ENCODE measurements around the gene NTM. TPM values are rescaled to one million over a fixed set of nuclear protein-coding genes. Genes with fewer than 3 reads are reported as not detected.
"Not testable (repeated sequence)": the region's sequence is repeated elsewhere in the genome, so short reads cannot be mapped to it uniquely, and the experiment has no call there.

The NTM gene
- total and polyA plus RNA-seq, 5 donors = 35.0 to 148 (median 88.2) TPM

DNA sequence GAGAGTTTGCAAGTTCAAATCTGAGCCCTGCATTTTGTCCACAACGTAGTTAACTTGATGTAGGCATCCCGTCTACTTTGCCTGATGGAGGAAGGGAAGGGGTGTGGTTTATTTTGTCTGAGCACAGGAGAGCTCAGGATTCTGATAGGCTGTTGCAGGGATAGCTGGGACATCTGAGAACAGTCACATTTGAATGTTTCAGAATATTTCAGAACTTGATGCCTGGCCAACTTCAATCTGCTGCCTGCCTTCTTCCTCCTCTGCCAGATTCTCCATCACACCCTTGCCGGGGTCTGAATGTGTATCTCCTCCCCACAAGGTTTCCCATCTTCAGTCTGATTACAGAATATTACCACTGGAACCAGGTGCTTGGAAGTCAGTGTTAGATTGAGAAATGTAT lies 51.6 kb downstream of the NTM start:
- Histone ChIP-seq H3K4me3 (ENCODE audit: low read length) (no peak overlapping the region), H3K27ac (ENCODE audit: low read length) (no peak overlapping the region), H3K9me3 (ENCODE audit: control insufficient read depth, low read length) (no peaks in the 10 kb centered on the region), H3K27me3 (ENCODE audit: control insufficient read depth, insufficient read depth) (no peaks in the 10 kb centered on the region), H3K4me1 (ENCODE audit: control insufficient read depth, insufficient read depth, low read length) (no peaks in the 10 kb centered on the region)
- intact Hi-C loops (cut with DNase I) = no loop called here
- WGBS = 59% methylated on average over 3 of the region's 3 CpGs
- ATAC-seq (no peak), DNase-seq (no peak)

DNA sequence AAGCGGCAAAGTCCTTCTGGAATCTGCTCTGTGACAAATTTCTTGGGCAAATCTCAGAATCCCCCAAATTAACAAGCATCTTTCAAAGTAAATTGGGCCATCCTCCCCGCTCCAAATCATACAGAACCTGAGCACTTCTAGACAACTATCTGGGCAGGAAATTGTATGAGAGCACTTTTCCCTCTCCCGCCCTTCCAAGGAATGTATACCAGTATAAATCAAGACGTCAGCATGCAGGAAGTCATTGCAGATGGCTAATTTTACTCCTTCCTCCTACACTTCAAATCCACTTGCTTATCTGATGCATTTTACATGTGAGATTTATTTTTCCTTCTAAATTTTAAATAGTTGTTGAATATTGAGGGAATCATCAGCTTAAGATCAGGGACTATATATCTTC lies 52.1 kb downstream of the NTM start:
- H3K9me3 ChIP-seq (ENCODE audit: control insufficient read depth, low read length) = no peaks in the 10 kb centered on the region
- 44% methylated on average over 4 of the region's 4 CpGs for WGBS
- intact Hi-C loops (cut with DNase I) = no loop called here
- H3K4me3 ChIP-seq (ENCODE audit: low read length) = no peak overlapping the region
- H3K27ac ChIP-seq (ENCODE audit: low read length) = no peak overlapping the region
- H3K4me1 ChIP-seq (ENCODE audit: control insufficient read depth, insufficient read depth, low read length) = no peaks in the 10 kb centered on the region
- ATAC-seq (no peak), DNase-seq (no peak)
- H3K27me3 ChIP-seq (ENCODE audit: control insufficient read depth, insufficient read depth) = no peaks in the 10 kb centered on the region

DNA sequence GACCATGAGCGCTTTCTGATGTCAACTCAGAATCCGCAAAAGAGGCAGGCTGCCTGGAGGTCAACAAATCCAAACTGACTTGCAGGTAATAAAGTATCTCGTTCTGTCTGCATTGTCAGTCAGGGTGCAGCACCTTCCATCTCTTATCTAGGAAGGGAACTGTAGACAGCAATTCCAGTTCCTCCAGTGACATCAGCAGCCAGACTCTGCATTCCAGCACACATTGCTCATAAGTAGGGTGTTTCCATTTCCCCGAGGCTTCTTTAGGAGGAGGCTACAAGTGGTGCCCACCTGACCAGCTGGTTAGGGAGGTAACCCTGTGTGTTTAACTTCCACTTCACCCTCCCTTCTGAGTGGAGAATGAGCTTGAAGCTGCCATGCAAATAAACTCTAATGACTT lies 53.3 kb downstream of the NTM start:
- intact Hi-C loops (cut with DNase I) = no loop called here
- no peak overlapping the region for H3K4me3 ChIP-seq (ENCODE audit: low read length)
- no peak overlapping the region for H3K27ac ChIP-seq (ENCODE audit: low read length)
- WGBS = 54% methylated on average over 4 of the region's 4 CpGs
- no peaks in the 10 kb centered on the region for H3K9me3 ChIP-seq (ENCODE audit: control insufficient read depth, low read length)
- ATAC-seq = no peak
- H3K27me3 ChIP-seq (ENCODE audit: control insufficient read depth, insufficient read depth) = no peaks in the 10 kb centered on the region
- no peak for DNase-seq
- no peaks in the 10 kb centered on the region for H3K4me1 ChIP-seq (ENCODE audit: control insufficient read depth, insufficient read depth, low read length)

DNA sequence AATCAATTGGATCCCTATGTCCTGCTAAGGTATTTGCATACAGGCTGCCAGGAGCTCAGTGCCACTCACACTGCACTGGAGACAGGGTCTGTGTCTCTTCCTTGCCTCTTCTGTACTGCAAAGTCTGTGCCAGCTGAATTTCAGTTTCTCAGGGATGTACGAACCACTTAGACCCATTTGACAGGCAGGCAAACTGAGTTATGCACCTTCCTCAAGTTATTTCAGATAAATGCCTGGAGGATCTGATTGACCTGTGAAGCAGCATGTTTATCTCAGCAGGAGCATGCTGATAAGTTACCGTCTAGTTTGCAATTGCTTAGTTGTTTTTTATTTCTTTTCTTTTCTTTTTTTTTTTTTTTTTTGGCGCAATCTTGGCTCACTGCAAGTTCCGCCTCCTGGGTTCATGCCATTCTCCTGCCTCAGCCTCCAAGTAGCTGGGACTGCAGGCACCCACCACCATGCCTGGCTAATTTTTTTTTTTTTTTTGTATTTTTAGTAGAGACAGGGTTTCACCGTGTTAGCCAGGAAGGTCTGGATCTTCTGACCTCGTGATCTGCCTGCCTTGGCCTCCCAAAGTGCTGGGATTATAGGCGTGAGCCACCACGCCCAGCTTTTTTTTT lies 54.0 kb downstream of the NTM start:
- DNase-seq; intact Hi-C loops (cut with DNase I); ATAC-seq; H3K27ac ChIP-seq (ENCODE audit: low read length); H3K4me1 ChIP-seq (ENCODE audit: control insufficient read depth, insufficient read depth, low read length); H3K27me3 ChIP-seq (ENCODE audit: control insufficient read depth, insufficient read depth); H3K9me3 ChIP-seq (ENCODE audit: control insufficient read depth, low read length); H3K4me3 ChIP-seq (ENCODE audit: low read length): not testable (repeated sequence)
- 77% methylated on average over 8 of the region's 8 CpGs for WGBS

DNA sequence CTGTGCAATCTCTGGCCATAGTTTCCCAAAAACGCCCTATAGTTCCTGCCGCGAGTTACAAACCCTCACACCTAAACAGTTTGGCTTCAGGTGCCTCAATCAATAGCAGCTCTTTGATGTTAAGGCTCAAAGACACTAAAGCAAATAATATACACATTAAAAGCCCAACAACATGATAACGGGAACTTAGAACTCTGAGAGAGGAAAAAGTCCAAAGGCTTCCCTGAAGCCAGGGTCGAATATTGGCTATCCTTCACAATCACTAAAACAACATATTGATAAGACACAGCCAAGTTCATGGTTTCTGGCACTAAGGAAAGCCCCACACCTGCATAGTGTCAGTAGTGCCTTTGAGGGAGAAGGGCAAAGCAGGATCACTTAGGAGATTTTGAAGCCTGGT lies 54.9 kb downstream of the NTM start:
- ATAC-seq (no peak), DNase-seq (no peak)
- H3K4me1 ChIP-seq (ENCODE audit: control insufficient read depth, insufficient read depth, low read length) = no peaks in the 10 kb centered on the region
- intact Hi-C loops (cut with DNase I) = no loop called here
- H3K4me3 ChIP-seq (ENCODE audit: low read length) = no peak overlapping the region
- H3K27me3 ChIP-seq (ENCODE audit: control insufficient read depth, insufficient read depth) = no peaks in the 10 kb centered on the region
- WGBS = 70% methylated on average over 5 of the region's 5 CpGs
- H3K27ac ChIP-seq (ENCODE audit: low read length) = no peak overlapping the region
- H3K9me3 ChIP-seq (ENCODE audit: control insufficient read depth, low read length) = no peaks in the 10 kb centered on the region

DNA sequence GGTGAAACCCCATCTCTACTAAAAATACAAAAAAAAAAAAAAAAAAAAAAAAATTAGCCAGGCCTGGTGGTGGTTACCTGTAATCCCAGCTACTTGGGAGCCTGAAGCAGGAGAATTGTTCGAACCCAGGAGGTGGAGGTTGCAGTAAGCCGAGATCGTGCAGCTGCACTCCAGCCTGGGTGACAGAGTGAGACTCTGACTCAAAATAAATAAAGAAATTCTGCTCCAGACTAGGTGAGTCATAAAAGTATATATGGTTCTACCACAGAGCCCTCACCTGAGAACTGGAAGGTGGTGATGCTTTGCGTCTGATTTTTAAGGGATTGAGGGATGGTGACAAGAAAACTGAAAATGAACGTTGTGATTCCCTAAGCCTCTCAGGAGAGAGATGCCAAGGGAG lies 58.4 kb downstream of the NTM start:
- WGBS = 90% methylated on average over 5 of the region's 5 CpGs
- no peaks in the 10 kb centered on the region for H3K9me3 ChIP-seq (ENCODE audit: control insufficient read depth, low read length)
- DNase-seq (no peak), ATAC-seq (no peak)
- no peaks in the 10 kb centered on the region for H3K27me3 ChIP-seq (ENCODE audit: control insufficient read depth, insufficient read depth)
- H3K4me1 ChIP-seq (ENCODE audit: control insufficient read depth, insufficient read depth, low read length) = no peaks in the 10 kb centered on the region
- intact Hi-C loops (cut with DNase I) = no loop called here
- H3K27ac ChIP-seq (ENCODE audit: low read length) = no peak overlapping the region
- H3K4me3 ChIP-seq (ENCODE audit: low read length) = no peak overlapping the region

DNA sequence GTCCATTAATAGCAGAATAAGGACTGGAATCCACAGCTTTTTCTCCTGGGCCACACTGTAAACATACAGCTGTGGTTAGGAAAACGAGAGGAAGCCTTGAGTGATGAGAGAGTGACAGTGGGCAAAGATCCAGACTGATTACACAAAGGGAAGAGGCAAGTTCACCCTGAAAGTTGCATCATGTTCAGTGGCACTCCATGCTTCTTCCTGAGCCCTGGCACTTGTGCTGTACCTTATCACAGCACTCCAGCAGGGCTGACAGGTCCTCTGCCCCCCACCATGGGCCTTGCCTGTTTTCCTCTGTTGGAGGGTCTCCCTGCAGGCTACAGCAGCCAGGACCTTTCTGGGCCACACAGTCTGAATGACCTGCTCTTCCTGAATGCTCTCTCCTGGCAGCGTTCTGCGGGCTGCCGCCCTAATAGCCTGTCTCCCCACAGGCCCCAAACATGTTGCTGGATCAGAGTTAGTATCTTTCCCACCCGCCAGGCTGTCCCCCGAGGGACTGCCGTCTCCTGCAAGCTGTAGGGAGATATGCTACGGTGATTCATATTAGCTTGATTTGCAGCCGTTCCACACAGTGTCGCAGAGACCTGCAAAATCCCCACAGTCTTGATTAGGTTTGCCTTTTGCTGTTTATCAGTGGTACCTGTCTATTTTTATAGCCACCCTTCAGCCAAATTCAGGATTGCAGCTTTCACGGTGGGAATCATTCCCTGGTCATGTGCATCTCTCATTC lies 60.2 kb downstream of the NTM start:
- ATAC-seq (peak; percentile 78 to 92), DNase-seq (peak in 1 of 3 donors; percentile 40)
- Histone ChIP-seq H3K4me1 (ENCODE audit: control insufficient read depth, insufficient read depth, low read length) (no peaks in the 10 kb centered on the region), H3K27me3 (ENCODE audit: control insufficient read depth, insufficient read depth) (no peaks in the 10 kb centered on the region), H3K4me3 (ENCODE audit: low read length) (no peak overlapping the region), H3K27ac (ENCODE audit: low read length) (peak overlapping the region; percentile 30), H3K9me3 (ENCODE audit: control insufficient read depth, low read length) (no peaks in the 10 kb centered on the region)
- intact Hi-C loops (cut with DNase I) = no loop called here
- WGBS = 17% methylated on average over 11 of the region's 11 CpGs

DNA sequence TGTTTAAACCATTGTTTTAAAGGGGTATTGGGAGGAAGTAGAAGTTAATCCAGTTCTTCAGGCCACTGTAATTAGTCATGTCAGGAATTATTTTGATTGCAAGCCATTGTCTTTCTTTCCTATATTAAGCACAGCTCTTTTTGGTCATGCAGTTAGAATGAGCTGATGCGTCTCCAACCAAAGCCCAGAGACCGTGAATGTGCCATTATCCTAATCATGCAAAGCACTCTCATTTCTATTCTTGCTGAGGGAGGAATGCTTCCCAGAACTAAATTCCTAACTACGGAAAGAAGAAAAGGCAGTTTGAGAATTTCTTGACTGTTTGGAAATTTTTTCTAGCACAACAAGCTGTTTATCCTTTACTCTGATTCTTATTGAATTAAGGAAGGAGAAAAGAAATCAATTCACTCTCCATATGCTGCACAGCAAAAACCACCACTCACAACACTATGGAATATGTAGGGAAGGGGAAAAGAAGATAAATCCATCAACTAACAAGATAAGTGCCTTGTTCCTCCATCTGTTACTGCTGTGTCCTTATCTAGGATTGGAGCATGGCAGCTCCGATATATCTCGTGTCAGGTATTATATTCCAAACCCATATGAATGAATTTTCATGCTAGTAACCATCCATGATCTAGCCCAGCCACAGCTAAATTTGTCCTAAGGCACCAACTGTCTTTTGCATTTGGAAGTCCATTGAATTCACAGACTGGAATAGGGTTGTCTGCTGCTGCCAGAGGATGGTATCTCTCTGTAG lies 70.8 kb downstream of the NTM start:
- Histone ChIP-seq H3K27ac (ENCODE audit: low read length) (no peak overlapping the region), H3K27me3 (ENCODE audit: control insufficient read depth, insufficient read depth) (no peaks in the 10 kb centered on the region), H3K4me1 (ENCODE audit: control insufficient read depth, insufficient read depth, low read length) (no peaks in the 10 kb centered on the region), H3K9me3 (ENCODE audit: control insufficient read depth, low read length) (no peaks in the 10 kb centered on the region), H3K4me3 (ENCODE audit: low read length) (no peak overlapping the region)
- intact Hi-C loops (cut with DNase I) = no loop called here
- WGBS = 55% methylated on average over 5 of the region's 5 CpGs
- DNase-seq = no peak
- ATAC-seq = no peak

DNA sequence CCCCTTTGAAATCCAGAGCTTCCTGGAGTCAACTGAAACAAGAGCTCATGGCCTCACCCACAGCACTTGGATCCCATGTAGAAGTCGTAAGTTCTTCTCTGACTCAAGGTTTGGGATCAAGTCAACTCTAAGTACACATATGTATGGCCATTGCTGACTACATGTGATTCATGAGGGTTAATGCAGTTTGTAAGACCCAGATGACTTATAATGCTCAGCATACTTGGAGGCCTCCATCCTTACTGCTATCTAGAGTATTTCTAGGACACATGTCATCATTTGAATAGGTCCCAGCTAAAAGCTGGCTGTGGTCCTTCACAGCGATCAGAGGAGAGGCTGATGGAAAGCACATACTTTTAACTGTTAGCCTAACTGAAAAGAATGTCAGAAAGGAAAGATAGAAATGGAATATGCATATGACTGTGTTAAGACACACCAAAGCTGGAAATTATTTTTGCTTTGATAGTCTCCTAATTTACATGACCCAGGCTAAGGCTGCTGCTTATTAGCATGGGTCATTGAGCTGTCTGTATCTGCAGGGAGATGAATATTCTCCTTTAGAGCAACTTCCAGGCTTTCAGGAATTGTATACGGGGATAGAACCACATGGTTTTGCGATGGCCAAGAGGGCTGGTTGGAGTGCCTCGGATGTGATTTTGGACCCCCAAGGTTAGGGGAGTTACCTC lies 76.3 kb downstream of the NTM start:
- DNase-seq (no peak), ATAC-seq (peak; percentile 40 to 53)
- Histone ChIP-seq H3K9me3 (ENCODE audit: control insufficient read depth, low read length) (no peaks in the 10 kb centered on the region), H3K27me3 (ENCODE audit: control insufficient read depth, insufficient read depth) (no peaks in the 10 kb centered on the region), H3K27ac (ENCODE audit: low read length) (no peak overlapping the region), H3K4me3 (ENCODE audit: low read length) (no peak overlapping the region), H3K4me1 (ENCODE audit: control insufficient read depth, insufficient read depth, low read length) (no peaks in the 10 kb centered on the region)
- intact Hi-C loops (cut with DNase I) = no loop called here
- WGBS = 54% methylated on average over 5 of the region's 5 CpGs

DNA sequence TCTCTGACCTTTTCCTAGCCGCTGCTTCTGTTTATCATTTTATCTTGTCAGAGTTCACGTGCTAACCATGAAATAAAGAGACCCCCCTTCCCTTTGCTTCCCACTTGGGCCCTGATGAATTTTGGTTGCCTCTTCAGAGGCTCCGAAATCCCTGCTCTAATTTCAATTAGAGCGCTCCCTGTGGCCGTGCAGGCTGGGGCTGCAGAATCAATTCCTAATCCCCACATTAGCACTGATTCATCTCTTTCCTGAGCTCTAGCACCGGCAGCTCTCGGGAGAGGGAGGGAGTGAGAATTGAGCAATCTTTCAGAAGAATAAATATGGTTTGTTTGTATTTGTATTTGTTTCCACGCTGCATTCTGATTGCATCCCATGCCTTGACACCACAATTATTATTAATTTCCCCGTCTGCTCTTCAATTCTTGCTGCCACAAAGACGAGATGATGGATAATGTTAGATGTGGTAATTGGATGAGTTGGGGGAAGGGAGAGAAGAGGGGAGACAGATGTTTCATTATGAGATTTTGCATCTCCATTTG lies 76.9 kb downstream of the NTM start:
- no peaks in the 10 kb centered on the region for H3K27me3 ChIP-seq (ENCODE audit: control insufficient read depth, insufficient read depth)
- H3K4me3 ChIP-seq (ENCODE audit: low read length) = no peak overlapping the region
- H3K27ac ChIP-seq (ENCODE audit: low read length) = no peak overlapping the region
- ATAC-seq = no peak
- intact Hi-C loops (cut with DNase I) = no loop called here
- DNase-seq = no peak
- H3K4me1 ChIP-seq (ENCODE audit: control insufficient read depth, insufficient read depth, low read length) = no peaks in the 10 kb centered on the region
- H3K9me3 ChIP-seq (ENCODE audit: control insufficient read depth, low read length) = no peaks in the 10 kb centered on the region
- 77% methylated on average over 10 of the region's 10 CpGs for WGBS

DNA sequence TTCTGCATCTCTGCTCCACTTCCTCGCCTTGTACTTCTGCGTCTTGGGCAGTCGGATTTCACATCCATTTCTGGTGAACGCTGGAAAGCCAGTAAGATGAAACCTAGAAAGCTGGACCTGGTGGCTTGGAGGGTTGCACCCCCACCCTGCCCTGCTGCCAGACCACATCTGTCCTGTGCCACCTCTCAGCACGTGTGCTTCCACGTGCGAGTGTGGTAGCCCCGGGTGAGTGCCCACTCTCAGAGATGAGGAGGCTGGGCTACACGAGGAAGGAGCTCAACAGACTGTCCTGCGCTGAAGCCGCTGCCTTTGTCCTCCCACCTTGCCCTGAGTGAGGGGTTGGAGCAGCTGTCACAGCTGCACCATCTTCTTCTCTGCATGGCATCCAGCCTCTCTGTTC lies 77.5 kb downstream of the NTM start:
- Histone ChIP-seq H3K27ac (ENCODE audit: low read length) (no peak overlapping the region), H3K27me3 (ENCODE audit: control insufficient read depth, insufficient read depth) (no peaks in the 10 kb centered on the region), H3K4me1 (ENCODE audit: control insufficient read depth, insufficient read depth, low read length) (no peaks in the 10 kb centered on the region), H3K4me3 (ENCODE audit: low read length) (no peak overlapping the region), H3K9me3 (ENCODE audit: control insufficient read depth, low read length) (no peaks in the 10 kb centered on the region)
- DNase-seq (no peak), ATAC-seq (no peak)
- WGBS = 86% methylated on average over 11 of the region's 11 CpGs
- intact Hi-C loops (cut with DNase I) = no loop called here
